ENCODE data around the gene DMKN. TPM values are rescaled to one million over a fixed set of nuclear protein-coding genes. Genes with fewer than 3 reads are reported as not detected.
A peak's percentile ranks its signal among the peaks of the same experiment; 100 is the strongest.

Gene DMKN
- polyA plus RNA-seq, 2 of the 4 experiments (the other 2 are of a cell fraction): 21.5 to 40.6 TPM

- Histone ChIP-seq H3K4me2 (peak overlapping the region; percentile 86), H3K27ac (peak overlapping the region; percentile 57 to 80), H3K4me1 (peaks cover 16% of the 10 kb centered on the region), H3K4me3 (peak overlapping the region; percentile 48), H3K9me3 (no peaks in the 10 kb centered on the region)
- DNase-seq (ENCODE audit: low read depth in 1 of 2, low spot score in 1 of 2): peak; percentile 73 to 99
- CTCF ChIA-PET: interaction anchor here (0.6 to 10.2 kb wide), 87 partner anchors 8 to 467 kb away, joined by 3 to 207 read pairs (median 4); partner anchors contain the start of genes ATP4A, ETV2, FFAR1 and FFAR2
- POLR2A ChIA-PET: interaction anchor here (0.7 to 1.6 kb wide), 14 partner anchors 13 to 544 kb away, joined by 3 to 11 read pairs (median 4); partner anchors contain the start of genes PSENEN, THAP8 and U2AF1L4
- TF ChIP-seq HOXB5 (CRISPR knock-in tag; IDR thresholded peaks at IDR 0.05): no peak
- no peak for TF ChIP-seq HEYL (CRISPR knock-in tag; IDR thresholded peaks at IDR 0.05)
- no peak for TF ChIP-seq CHD4 (IDR thresholded peaks at IDR 0.05; ENCODE audit: borderline replicate concordance)
- TF ChIP-seq RAD21 (conservative IDR thresholded peaks at IDR 0.05 in 1 of 2, IDR thresholded peaks at IDR 0.05 in 1 of 2): peak; percentile 70 to 81
- 0 out of 3 replicates have a peak, but pooled peaks have one; percentile 8 for TF ChIP-seq BCL3 (IDR thresholded peaks at IDR 0.05)
- TF ChIP-seq PHF8 (IDR thresholded peaks at IDR 0.05; ENCODE audit: borderline replicate concordance, low read depth): no peak
- TF ChIP-seq GATA3 (IDR thresholded peaks at IDR 0.05; ENCODE audit: borderline replicate concordance): no peak
- peak; percentile 100 for TF ChIP-seq CTCF (IDR thresholded peaks at IDR 0.05)
- no peak for TF ChIP-seq REST (IDR thresholded peaks at IDR 0.05)
- no peak for TF ChIP-seq KDM1A (IDR thresholded peaks at IDR 0.05; ENCODE audit: low read depth)
- TF ChIP-seq RNF2 (IDR thresholded peaks at IDR 0.05; ENCODE audit: borderline replicate concordance, low read depth): peak; percentile 29; the same call in 1 of the 2 replicates
- TF ChIP-seq HES2 (IDR thresholded peaks at IDR 0.05): no peak
- TF ChIP-seq NR3C1 (IDR thresholded peaks at IDR 0.05): no peak
- no peak for TF ChIP-seq RARB (CRISPR knock-in tag; IDR thresholded peaks at IDR 0.05)
- peak; percentile 89 for TF ChIP-seq SMC3 (IDR thresholded peaks at IDR 0.05)
- TF ChIP-seq JUN (IDR thresholded peaks at IDR 0.05): peak in 1 of 2 experiments; percentile 25; a peak in 1 of 5 replicates
- no peak; the same call in 1 of the 2 replicates for TF ChIP-seq RFX5 (IDR thresholded peaks at IDR 0.05)
- 3% methylated on average over 39 of the region's 39 CpGs for WGBS (ENCODE audit: missing lambda C conversion rate)
- FAIRE-seq: peak; percentile 39
- peak; percentile 68 to 90 for ATAC-seq
Measured at GRCh38 chr19:35509861-35510625, 3.4 kb downstream of the DMKN start.
